C4-2B (cell line): ENCODE measurements around the gene SLC6A5.

Experiments
- CTCF ChIP-seq: fragments of 450-650 bp; conservative IDR thresholded peaks from 2 replicates; pipeline ENCODE4 v1.5.1; 2017; ENCODE audit warnings: mild to moderate bottlenecking
- ZFX ChIP-seq: fragments of 450-650 bp; IDR thresholded peaks from 2 replicates; pipeline ENCODE4 v1.6.1; 2017

- TF ChIP-seq CTCF, result no peak
- TF ChIP-seq ZFX, result no peak
Measured at GRCh38 chr11:20600020-20600346, 575 bp downstream of the SLC6A5 start.
